Measurements from ENCODE around the gene OR2S2. TPM values are rescaled to one million over a fixed set of nuclear protein-coding genes. Genes with fewer than 3 reads are reported as not detected.
A peak's percentile ranks its signal among the peaks of the same experiment; 100 is the strongest.

The OR2S2 gene
- total RNA-seq, 1 donor from 2014 or later = not detected

GRCh38 chr9:35948901-35949318 lies 9.0 kb downstream of the OR2S2 start:
- no peak overlapping the region for H3K4me3 ChIP-seq (ENCODE audit: low read depth, low read length)
- no peak for TF ChIP-seq CTCF (conservative IDR thresholded peaks at IDR 0.05; ENCODE audit: low read depth, low read length)
- no peak for DNase-seq (ENCODE audit: low read depth)

GRCh38 chr9:35948451-35948850 lies 9.5 kb downstream of the OR2S2 start:
- H3K4me3 ChIP-seq (ENCODE audit: low read depth, low read length) = no peak overlapping the region
- DNase-seq (ENCODE audit: low read depth) = no peak
- no peak for TF ChIP-seq CTCF (conservative IDR thresholded peaks at IDR 0.05; ENCODE audit: low read depth, low read length)

GRCh38 chr9:35945341-35946018 lies 12.5 kb downstream of the OR2S2 start:
- H3K4me3 ChIP-seq (ENCODE audit: low read depth, low read length) = peak overlapping the region; percentile 24
- no peak for DNase-seq (ENCODE audit: low read depth)

GRCh38 chr9:35944841-35945240 lies 13.1 kb downstream of the OR2S2 start:
- H3K4me3 ChIP-seq (ENCODE audit: low read depth, low read length) = no peak overlapping the region
- DNase-seq (ENCODE audit: low read depth) = no peak
- no peak for TF ChIP-seq CTCF (conservative IDR thresholded peaks at IDR 0.05; ENCODE audit: low read depth, low read length)

More at GRCh38 chr9:35945341-35946018, 12.5 kb downstream of the OR2S2 start:
- peak; percentile 99 for TF ChIP-seq CTCF (conservative IDR thresholded peaks at IDR 0.05; ENCODE audit: low read depth, low read length)

- DNase-seq (ENCODE audit: low read depth) = no peak
- no peak for TF ChIP-seq CTCF (conservative IDR thresholded peaks at IDR 0.05; ENCODE audit: low read depth, low read length)
- no peak overlapping the region for H3K4me3 ChIP-seq (ENCODE audit: low read depth, low read length)
Measured at GRCh38 chr9:35944173-35944572, 13.8 kb downstream of the OR2S2 start.

GRCh38 chr9:35942286-35942685 lies 15.7 kb downstream of the OR2S2 start:
- H3K4me3 ChIP-seq (ENCODE audit: low read depth, low read length) = no peak overlapping the region
- DNase-seq (ENCODE audit: low read depth) = no peak
- no peak for TF ChIP-seq CTCF (conservative IDR thresholded peaks at IDR 0.05; ENCODE audit: low read depth, low read length)
